ENCODE results near the gene GRIP2.

GRIP2 gene

DNA sequence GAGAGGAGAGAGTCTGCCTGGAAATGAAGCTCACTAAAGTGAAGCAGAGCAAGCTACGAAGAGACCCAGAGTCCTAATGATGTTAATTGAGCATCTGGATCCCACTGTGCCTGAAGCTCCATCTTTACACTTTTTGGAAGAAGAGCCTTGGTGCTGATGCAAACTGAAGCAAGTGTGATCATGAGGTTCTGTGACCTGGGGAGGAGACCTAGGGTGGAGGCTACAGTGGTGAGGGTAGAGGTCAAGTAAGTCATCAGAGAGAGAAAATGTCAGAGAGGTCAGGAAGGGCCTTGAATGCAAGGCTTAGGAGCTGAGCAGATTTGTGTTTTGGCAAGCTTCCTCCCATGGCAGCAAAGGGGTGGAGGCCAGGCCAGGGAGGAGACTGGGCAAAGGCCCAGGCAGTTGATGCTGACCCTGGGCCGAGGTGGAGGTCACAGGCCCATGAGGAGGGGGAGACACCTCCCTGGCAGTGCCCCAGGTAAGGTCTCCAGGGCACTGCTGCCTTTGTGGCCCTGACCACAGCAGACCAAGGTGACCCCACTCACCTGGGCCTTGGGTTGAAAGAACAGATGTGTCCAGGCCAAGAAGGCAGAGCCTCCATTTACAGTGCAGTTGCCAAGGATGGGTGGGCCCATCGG lies 1.6 kb downstream of the GRIP2 start:
- no peak for DNase-seq (ENCODE audit: low read depth)

DNA sequence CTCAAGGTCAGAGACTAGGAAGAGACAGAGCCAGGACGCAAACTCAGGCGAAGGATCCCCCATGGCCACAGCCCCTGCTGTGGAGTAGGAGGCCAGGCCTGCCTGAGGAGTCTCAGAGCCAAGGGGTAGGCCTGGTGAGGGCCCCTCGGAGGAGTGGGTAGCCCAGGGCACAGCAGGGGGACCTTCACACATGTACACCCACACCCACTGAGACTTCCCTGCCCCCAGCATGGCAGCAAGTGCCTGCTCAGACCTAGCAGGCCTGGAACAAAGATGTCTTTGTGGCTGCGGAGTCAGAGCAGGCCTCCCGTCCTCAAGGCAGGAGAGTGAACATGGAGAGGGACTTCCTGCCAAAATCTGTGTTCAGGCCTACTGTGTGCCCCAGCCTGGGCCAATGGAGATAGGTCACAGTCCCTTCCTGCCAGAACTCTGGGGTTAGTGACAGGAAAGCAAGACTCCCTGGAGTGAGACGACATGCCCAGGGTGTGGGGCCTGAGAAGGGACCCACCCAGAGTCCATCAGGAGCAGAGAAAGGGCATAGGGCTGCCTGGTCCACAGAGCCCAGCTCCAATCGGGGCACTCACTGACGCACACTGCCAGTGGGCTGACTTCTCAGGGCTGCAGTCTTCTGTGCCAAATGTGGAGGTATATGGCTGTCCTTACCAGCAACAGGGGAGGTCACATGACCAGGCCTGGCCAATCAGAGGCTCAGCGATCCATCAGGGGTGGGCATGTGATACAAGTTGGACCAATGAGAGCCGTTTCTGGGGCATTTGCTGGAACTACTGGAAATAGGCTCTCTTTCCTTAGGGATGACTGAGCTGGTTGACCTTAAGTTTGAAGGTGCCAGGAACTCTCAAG lies 2.3 kb downstream of the GRIP2 start:
- peak; percentile 12 for DNase-seq (ENCODE audit: low read depth)

DNA sequence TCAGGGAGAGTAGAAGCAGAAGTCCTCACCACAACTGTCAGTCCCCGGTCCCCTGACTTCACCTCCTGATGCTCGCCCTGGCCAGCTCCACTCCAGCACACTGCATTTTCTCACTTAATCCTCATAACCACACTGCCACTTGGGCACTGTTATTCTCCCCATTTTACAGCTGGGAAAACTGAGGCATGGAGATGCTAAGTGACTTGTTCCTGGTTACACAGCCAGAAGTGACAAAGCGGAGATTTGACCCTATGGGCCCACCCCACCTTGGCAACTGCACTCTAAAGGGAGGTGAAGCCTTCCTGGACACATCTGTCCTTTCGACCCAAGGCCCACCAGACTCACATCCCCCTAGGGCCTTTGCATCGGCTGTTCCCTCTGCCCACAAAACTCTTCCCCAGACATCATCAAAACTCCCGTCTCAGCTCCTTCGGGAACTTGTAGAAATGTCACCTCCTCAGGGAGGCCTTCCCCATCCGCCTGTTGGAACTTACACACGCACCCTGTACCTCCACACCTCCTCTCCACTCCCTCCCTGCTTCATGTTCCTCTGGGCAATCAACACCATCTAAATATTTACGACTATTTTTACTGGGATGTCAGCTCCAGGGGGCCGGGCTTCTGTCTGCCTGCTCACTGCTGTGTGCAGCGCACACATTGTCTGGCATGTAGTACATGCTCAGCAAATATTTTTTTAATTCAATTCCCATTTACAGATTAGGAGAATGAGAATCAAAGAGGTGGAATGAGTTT lies 3.1 kb downstream of the GRIP2 start:
- DNase-seq (ENCODE audit: low read depth), result no peak

DNA sequence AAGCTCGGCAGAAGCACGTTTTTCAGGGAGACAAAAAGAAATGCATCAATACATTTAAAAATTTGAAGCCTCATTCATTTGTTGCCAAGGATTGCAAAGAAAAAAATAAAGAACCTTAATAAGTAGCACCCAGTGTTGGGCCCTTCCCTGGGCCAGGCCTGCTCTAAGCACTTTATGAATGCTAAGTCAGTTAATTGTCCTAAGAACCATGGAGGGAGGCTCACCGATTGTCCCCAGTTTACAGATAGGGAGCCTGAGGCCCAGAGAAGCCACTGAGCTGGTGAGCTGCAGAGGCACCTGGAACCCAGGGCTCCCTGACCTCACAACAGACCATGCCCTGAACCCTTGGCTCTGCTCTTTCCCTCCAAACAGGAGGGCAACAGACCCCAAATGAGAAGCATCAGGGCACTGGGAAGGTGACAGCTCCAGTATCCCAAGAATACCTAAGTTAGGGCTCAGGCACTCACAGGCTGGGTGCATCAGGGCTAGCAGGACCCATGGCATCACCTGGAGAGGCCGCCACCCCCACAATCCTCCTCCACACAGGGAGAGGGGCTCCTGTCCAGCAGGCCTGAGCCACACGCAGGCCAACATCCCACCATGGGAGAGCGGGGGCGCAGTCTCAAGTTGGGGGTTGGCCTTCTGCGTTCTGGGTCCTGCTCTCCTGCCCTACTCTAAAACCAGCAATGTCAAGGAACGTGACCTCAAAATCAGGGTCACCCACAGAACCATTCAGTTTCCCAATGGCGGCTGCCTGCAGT lies 3.9 kb downstream of the GRIP2 start:
- no peak for DNase-seq (ENCODE audit: low read depth)

DNA sequence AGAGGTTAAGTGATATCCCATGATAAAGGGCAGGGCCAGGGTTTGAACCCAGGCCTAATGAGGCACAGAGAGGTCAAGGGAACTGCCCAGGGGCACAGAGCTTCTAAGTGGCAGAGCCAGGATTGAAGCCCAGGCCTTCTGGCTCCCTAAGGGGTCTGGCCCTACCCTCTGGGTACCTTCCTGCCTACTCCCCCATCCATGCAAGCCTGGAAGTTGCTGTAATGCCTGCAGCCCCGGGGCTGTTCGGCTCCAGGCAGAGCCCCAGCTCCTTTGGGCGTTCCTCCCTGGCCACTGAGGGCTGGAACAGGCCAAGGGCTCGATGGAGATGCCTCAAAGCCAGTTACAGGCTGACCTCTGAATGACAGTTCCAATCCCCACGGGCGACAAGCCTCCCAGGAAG lies 4.5 kb downstream of the GRIP2 start:
- DNase-seq (ENCODE audit: low read depth), result no peak

DNA sequence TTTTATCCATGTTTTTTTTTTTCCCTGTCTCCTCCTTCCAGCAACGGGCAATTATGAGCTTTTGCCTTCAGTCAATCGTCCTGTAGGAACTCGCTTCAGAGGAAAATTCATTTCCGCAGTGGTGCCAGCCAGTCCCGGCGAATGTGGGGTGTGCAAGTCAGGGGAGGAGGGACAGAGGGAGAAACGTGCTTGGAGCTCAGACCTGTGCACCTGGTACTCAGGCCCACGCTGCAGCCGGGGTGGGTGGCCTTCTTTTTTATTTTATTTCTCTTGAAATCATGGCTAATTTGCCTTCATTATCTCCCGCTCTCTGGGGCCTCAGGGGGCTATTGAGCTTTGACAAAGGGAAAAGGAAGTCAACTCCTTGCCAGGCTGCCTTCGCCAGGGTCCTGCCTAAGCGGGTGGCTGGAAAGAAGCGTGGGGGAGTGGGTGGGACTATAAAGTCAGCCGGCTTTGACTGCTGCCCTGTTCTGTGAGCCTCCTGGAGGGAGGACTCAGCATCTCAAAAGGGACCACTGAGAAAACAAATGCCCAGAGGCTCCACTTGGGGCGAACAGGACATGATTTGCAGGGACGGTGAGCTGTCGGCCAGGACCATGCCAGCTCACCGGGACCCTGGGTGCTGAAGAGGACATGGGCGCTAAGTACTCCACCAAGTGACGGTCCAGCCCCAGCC lies 5.5 kb downstream of the GRIP2 start:
- DNase-seq (ENCODE audit: low read depth), result no peak

DNA sequence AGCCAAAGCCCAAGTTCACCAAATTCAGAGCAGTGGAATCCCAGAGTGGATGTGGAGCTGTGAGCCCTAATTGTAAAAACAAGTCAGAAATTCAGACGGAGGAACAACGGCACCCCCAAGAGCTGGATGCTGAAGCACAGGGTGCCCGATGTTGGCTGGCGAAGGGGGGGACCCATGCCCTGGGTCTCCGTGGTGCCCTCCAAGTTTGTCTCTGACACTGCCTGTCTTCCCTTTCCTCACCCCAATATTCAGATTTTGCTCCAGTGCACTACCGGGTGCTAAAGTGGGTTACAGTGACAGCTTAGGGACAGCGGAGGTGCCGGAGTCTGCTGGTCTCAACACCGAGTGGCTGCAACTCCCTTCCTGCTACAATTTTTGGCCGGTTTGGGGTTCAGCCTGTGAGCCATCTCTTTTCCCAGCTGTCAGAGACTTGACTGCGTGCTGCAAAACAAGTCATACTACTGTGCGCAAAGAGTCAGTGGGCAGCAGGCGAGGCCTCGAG lies 6.6 kb downstream of the GRIP2 start:
- DNase-seq (ENCODE audit: low read depth), result no peak

DNA sequence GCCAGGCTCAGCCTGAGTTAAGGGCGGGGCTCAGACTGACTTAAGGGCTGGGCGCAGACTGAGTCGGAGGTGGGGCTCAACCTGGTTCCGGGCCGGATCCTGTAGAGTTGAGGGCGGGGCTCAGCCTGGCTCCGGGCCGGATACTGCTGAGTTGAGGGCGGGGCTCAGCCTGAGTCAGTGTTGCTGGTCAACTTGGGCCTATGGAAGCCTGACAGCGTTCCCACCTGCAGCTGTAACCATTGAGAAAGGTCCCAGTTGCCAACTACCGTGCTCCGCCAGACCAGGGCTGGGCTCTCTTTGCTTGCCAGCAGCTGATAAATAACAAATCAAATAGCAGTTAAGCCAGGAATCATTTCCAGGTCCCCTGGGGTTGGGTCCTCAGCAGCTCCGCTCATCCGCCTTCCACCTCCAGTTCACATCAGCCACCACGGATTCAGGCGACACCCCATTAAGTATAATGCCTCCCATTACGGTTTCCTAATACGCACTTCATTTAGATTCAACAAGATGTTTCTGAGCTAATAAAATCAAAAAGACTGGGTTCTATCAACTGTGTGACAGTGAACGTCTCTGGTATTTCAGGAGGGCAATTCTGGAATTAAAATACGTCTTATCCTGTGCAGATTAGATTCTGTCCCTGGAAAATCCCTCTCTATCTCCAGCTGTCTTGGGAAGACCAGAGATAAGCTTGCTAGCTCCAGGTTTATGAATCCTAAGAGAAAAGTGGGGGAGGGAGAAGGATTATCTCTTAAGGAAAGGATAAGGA lies 7.3 kb downstream of the GRIP2 start:
- DNase-seq (ENCODE audit: low read depth), result no peak

DNA sequence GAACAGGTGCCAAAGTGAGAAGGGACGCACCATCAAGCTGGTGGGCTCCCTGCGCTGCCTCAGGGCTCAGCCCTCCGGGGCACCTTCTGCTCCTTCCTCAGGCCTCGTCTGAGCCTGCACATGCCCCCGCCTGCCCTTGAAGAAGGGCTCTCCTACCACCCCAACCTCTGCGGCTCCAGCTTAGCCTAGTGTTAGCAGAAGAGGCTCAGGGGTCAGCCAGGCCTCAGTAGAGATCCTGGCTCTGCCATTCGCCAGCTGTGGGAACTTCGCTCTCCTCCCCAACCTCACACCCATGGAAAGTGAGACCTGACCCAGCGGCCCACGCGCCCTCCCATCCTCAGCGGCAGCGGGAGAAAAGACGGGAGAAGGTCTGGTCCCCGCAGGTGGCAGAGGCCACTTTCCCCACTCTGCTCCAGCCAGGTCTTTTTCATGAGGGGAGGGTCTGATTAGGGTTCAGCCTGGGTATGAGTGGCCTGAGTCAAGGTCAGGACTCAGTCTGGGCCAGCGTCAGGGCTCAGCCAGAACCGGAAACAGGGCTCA lies 8.2 kb downstream of the GRIP2 start:
- no peak for DNase-seq (ENCODE audit: low read depth)

DNA sequence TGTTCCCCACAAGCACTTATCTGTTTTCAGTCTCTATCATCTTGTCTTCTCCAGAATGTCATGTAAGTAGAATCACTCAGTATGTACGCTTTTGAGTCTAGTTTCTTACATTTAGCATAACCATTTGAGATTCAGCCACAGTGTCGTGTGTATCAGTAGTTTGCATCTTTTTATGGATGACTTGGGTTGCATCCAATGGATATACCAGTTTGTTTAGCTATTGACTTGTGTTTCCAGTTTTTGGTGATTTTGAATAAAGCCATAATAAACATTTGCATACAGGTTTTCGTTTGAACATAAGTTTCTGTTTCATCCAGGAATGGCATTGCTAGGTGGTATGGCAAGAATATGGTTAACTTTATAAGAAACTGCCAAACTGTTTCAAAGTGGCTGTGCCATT lies 12.1 kb downstream of the GRIP2 start:
- no peak for DNase-seq (ENCODE audit: low read depth)

DNA sequence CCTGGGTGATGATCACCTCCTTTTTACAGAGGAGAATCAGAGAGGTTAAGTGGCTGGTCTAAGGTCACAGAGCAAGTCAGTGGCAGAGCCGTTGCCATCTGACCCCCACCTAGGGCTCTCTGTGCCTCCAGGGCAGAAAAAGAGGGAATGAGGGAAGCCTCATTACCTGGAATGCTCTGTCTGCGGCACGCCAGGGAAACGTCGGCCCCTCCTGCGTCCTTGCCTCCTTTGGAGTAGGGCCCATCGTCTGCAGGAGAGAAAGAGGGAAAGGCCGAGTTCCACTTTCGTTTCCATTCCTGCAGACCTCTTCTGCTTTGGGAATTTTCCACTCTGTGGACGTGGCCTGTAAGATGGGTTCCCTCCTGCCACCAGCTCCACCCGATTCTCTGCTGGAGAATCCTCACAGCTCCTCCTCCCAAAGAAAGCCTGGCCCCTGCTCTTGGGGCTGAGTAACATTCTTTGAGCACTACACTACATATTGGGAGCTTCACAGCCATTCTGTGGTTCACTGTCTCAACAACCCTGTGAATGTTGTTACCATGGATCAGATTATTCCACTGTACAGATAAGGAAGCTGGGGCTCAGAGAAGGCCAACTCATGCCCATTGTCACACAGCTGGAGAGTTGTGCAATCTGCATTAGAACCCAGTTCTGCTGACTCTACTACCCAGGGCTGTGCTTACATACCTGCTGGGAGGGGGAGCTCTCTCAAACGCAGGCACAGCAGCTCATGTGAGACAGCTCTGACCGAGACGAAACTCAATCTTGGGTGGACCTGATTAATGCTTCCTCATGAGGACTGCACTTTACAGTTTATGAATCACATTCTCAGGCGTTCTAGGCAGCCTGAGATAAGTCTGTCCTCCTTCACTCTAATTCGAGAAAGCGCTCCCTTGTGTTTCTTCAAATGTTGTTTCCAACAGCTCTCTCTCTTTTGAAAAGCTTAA lies 14.2 kb downstream of the GRIP2 start:
- peak; percentile 55 for DNase-seq (ENCODE audit: low read depth)

DNA sequence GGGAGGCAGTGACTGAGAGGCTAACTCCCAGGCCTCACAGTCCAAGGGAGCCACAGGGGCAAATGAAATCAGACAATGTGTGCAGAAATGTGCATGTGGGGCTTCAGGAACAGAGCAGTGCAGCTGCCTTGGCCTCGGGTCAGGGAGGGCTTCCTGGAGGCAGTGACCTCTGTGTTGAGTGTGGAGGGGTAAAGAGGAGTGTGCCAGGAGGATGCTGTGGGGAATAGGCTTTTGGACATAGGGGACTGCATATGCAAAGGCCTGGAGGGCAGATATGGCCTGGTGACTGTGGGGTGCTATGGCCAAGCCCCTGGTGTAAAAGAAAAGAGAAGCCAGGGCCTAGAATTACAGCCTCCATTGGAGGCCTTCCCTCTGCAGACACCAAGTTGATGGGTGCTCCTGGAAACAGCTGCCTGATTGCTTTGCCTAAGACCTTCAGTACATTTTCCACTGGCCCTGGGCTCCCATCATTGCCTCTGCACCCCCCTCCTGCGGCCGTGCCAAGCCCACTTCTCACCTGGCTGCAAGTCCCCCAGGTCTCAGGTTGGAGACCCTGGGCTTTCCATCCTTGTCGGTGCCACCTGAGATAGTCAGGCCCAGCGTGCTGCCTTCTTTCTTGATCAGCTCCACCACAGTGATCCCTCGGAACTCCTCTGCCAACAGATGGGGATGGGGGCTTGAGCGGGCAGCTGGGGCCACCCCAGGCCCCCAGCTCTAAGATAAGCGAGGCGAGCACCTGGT lies 15.1 kb downstream of the GRIP2 start:
- DNase-seq (ENCODE audit: low read depth), result no peak

DNA sequence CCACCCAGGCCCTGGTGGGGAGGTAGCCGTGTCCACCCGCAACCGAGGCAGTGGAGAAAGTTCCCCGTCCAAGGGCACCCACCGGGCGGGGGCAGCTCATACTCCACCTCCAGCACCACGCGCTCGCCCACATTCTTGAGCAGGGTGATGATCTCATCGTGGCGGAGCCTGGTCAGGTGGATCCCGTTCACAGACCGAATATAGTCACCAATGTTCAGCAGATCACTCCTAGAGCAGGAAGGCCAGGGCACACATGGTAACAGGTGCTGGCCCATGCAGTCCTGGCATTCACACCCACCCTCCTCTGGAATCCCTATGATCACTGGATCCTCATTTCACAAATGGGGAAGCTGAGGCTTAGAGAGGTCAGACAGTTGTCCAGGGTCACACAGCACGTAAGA lies 15.8 kb downstream of the GRIP2 start:
- DNase-seq (ENCODE audit: low read depth), result no peak

DNA sequence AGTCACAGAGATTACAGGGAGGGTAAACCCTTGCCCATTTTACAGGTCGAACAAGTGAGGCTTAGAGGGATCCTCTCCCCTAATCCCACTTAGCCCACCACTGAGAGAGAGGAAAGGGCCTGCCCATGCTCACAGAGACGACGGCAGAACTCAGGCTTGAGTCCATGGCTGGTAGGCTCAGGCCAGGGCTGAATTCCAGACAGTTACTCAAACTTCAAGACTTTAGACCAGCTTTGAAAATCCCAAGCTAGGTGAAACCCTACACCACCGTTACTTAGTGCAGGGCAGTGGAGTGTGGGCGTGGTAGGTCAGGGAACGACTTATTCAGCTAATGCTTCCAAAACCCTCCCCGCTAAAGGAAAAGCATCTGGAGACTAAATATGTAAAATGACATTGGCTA lies 16.4 kb downstream of the GRIP2 start:
- DNase-seq (ENCODE audit: low read depth), result peak; percentile 75

DNA sequence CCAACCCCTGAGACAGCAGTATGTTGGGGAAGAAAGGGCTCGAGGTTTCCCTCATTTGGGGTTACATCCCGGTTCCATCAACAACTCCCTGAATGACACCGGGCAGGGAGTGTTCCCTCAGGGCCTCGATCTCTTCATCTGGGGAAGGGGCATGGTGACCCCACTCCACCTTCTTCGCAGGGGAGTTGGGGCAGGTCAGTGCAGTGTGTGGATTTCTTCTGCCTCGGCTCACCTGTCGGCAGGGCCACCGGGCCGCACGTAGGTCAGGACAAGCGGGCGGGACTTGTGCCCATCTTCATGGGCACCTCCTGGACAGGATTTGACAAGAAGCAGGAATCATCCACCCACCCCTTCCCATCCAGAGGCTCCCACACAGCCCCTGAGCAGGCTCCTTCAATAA lies 17.4 kb downstream of the GRIP2 start:
- no peak for DNase-seq (ENCODE audit: low read depth)

DNA sequence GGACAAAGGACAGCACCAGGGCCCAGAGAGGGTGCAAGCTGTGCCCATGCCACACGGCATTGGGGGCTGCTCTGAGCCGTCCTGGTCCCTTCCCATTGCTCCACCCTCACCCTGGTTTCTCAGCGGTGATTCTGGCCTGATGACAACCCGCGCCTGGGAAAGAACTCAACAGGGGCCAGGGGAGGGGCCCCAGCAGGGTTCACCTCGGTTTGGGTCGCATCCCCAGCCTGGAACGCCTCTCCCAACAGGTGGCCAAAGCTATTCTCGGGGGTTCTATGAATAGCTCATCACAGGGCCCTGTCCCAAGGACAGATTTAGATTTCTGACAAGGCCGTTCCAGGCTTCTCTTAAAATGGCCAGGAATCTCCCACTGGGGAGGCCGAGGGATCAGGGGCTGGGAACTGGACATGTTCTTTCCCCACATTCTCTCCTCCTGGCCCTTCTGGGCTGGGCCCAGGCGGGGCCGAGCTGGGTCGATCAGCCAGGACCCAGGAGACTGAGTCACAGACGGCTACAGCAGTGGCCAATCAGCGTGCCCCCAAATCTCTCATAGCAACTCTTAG lies 17.9 kb downstream of the GRIP2 start:
- no peak for DNase-seq (ENCODE audit: low read depth)

DNA sequence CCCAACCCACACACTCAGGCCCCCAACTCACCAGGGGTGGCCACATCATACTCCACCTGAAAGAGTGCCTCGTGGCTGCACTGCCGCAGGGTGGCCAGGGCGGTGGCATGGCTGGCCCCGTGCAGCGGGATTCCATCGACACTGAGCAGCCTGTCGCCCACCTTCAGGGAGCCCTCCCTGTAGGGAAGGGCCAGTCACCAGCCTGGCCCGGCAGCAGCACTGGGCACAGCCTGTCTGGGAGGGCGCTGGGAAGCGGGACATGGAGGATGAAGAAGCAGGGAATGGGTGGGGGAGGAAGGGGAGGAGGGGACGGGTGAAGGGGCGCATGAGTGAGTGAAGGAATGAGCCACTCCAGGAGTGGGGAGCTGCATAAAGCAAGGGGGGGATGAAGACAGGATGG lies 18.5 kb downstream of the GRIP2 start:
- DNase-seq (ENCODE audit: low read depth), result no peak

DNA sequence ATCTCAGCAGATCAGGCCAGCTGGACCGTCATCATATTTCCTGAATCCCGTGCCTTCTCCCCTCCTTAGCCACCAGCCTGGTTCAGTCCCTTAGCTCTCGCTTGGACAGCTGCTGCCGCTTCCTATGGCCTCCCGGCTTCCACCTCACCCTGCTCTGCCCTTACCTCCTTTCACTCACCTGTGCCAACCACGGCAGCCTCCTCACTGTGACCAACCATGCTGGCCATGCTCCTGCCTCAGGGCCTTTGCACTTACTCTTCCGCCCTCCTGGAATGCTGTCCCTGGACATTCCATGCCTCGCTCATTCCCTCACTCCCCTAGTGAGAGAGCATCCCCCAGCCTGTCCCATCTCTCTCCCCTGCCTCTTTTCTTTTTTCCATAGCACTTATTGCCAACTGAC lies 19.2 kb downstream of the GRIP2 start:
- DNase-seq (ENCODE audit: low read depth), result no peak

Measured in iris pigment epithelial cell (primary cell).